Measurements from ENCODE around the gene GGTA1. TPM values are rescaled to one million over a fixed set of nuclear protein-coding genes. Genes with fewer than 3 reads are reported as not detected.
A peak's percentile ranks its signal among the peaks of the same experiment; 100 is the strongest.

The GGTA1 gene
- total RNA-seq, 2 donors from 2014 or later: 0.94 to 4.2 TPM

- Histone ChIP-seq H3K4me1 (no peaks in the 10 kb centered on the region), H3K9ac (ENCODE audit: low read depth in 2 of 2, low read length in 2 of 2) (no peak overlapping the region), H3K27me3 (no peaks in the 10 kb centered on the region), H3K9me3 (no peaks in the 10 kb centered on the region), H3K4me3 (no peak overlapping the region), H3K27ac (no peak overlapping the region), H3K36me3 (no peaks in the 10 kb centered on the region)
- no peak for DNase-seq
- intact Hi-C loops (cut with DNase I): no loop called here
- TF ChIP-seq CTCF (IDR thresholded peaks at IDR 0.05): no peak
Observed at GRCh38 chr9:121473229-121473628, 26.4 kb downstream of the GGTA1 start.

- Histone ChIP-seq H3K4me1 (no peaks in the 10 kb centered on the region), H3K27ac (no peak overlapping the region), H3K9ac (ENCODE audit: low read depth in 2 of 2, low read length in 2 of 2) (no peak overlapping the region), H3K4me3 (no peak overlapping the region), H3K9me3 (no peaks in the 10 kb centered on the region), H3K27me3 (no peaks in the 10 kb centered on the region), H3K36me3 (no peaks in the 10 kb centered on the region)
- intact Hi-C loops (cut with DNase I): no loop called here
- no peak for DNase-seq
- no peak for TF ChIP-seq CTCF (IDR thresholded peaks at IDR 0.05)
Observed at GRCh38 chr9:121472446-121472845, 27.2 kb downstream of the GGTA1 start.

DNA sequence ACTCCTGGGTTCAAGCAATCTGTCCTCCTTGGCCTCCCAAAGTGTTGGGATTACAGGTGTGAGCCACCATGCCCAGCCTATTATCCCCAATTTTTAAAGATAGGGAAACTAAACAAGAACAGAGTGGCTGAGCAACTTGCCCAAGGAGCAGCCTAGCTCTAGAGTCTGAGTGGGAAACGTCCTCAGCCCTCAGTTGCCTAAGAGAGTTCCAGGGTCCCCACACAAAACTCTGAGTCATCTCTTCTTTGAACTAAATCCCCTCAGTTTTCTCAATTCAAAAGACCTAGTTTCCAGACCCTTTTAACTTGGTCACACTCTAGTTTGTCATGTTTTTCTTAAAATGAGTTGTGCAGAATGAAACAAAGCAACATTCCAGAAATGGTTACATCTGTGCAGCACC, 33.5 kb downstream of the GGTA1 start:
- no peak for DNase-seq
- H3K4me1 ChIP-seq: no peaks in the 10 kb centered on the region
- H3K4me3 ChIP-seq: no peak overlapping the region
- no peaks in the 10 kb centered on the region for H3K27me3 ChIP-seq
- no peak for TF ChIP-seq CTCF (IDR thresholded peaks at IDR 0.05)
- intact Hi-C loops (cut with DNase I): no loop called here
- H3K36me3 ChIP-seq: no peaks in the 10 kb centered on the region
- H3K9ac ChIP-seq (ENCODE audit: low read depth in 2 of 2, low read length in 2 of 2): no peak overlapping the region
- H3K9me3 ChIP-seq: no peaks in the 10 kb centered on the region
- H3K27ac ChIP-seq: no peak overlapping the region

- Histone ChIP-seq H3K9ac (ENCODE audit: low read depth in 2 of 2, low read length in 2 of 2) (no peak overlapping the region), H3K9me3 (no peaks in the 10 kb centered on the region), H3K36me3 (no peaks in the 10 kb centered on the region), H3K4me3 (no peak overlapping the region), H3K27ac (no peak overlapping the region), H3K27me3 (no peaks in the 10 kb centered on the region), H3K4me1 (no peaks in the 10 kb centered on the region)
- no peak for TF ChIP-seq CTCF (IDR thresholded peaks at IDR 0.05)
- intact Hi-C loops (cut with DNase I): no loop called here
- no peak for DNase-seq
Observed at GRCh38 chr9:121464968-121465367, 34.7 kb downstream of the GGTA1 start.

GRCh38 chr9:121463026-121463807, 36.4 kb downstream of the GGTA1 start:
- no peak overlapping the region for H3K27ac ChIP-seq
- DNase-seq: peak; percentile 43
- intact Hi-C loops (cut with DNase I): no loop called here
- no peaks in the 10 kb centered on the region for H3K9me3 ChIP-seq
- H3K36me3 ChIP-seq: no peaks in the 10 kb centered on the region
- H3K4me3 ChIP-seq: no peak overlapping the region
- no peaks in the 10 kb centered on the region for H3K4me1 ChIP-seq
- H3K27me3 ChIP-seq: no peaks in the 10 kb centered on the region
- TF ChIP-seq CTCF (IDR thresholded peaks at IDR 0.05): peak; percentile 54
- H3K9ac ChIP-seq (ENCODE audit: low read depth in 2 of 2, low read length in 2 of 2): no peak overlapping the region

Measured in colonic mucosa (tissue), 4 donors.